HFFc6 (cell line): ENCODE measurements around the gene SEZ6L. TPM values are rescaled to one million over a fixed set of nuclear protein-coding genes. Genes with fewer than 3 reads are reported as not detected.

Experiments used
- DNase-seq: peaks from one replicate; pipeline ENCODE4 v3.0.0-alpha.2; 2018
- H3K27ac Mint-ChIP-seq: 2 replicates; pipeline ENCODE4 v1.8.0; 2020; ENCODE audit warnings: mild to moderate bottlenecking, mixed read lengths
- H3K27me3 Mint-ChIP-seq: 2 replicates; pipeline ENCODE4 v1.8.0; 2021; ENCODE audit warnings: mild to moderate bottlenecking, moderate library complexity, mixed read lengths; ENCODE audit not compliant: insufficient read depth
- H3K36me3 Mint-ChIP-seq: 2 replicates; pipeline ENCODE4 v1.8.0; 2021; ENCODE audit warnings: low read depth, mixed read lengths
- H3K4me1 Mint-ChIP-seq: 2 replicates; pipeline ENCODE4 v1.8.0; 2020; ENCODE audit warnings: low read depth, mixed read lengths
- H3K4me3 Mint-ChIP-seq: 2 replicates; pipeline ENCODE4 v1.8.0; 2020; ENCODE audit warnings: mild to moderate bottlenecking, moderate library complexity, mixed read lengths
- H3K9me3 Mint-ChIP-seq: 2 replicates; pipeline ENCODE4 v1.8.0; 2020; ENCODE audit warnings: mild to moderate bottlenecking, mixed read lengths
- CTCF ChIP-seq: fragments of 200-600 bp; sonication (generic); IDR thresholded peaks from 2 replicates; pipeline ENCODE4 v1.5.0; 2021; ENCODE audit warnings: antibody characterized with exemption, mild to moderate bottlenecking
- total RNA-seq, 6 experiments: library from RNA; stranded (reverse); fragmentation: NEBNext Ultra II Directional; extraction: Animal tissue kit (Norgen Biotek cat#: 25700); gene quantifications; 2 replicates in 1 of 6; 3 replicates in 5 of 6; pipeline ENCODE4 v1.2.3, GENCODE V29; 2021

Gene SEZ6L
- total RNA-seq, 6 experiments from 2014 or later, result not detected

GRCh38 chr22:26429458-26430286 is 260.4 kb downstream of the SEZ6L start:
- H3K27me3 Mint-ChIP-seq, result peaks cover 7% of the 10 kb centered on the region
- no peak for DNase-seq
- no peaks in the 10 kb centered on the region for H3K36me3 Mint-ChIP-seq
- H3K4me3 Mint-ChIP-seq, result peak overlapping the region; percentile 39
- H3K27ac Mint-ChIP-seq, result no peak overlapping the region
- no peaks in the 10 kb centered on the region for H3K9me3 Mint-ChIP-seq
- peaks cover 17% of the 10 kb centered on the region for H3K4me1 Mint-ChIP-seq
- no peak for TF ChIP-seq CTCF

- Mint-ChIP-seq H3K9me3 (no peaks in the 10 kb centered on the region), H3K27me3 (peaks cover 7% of the 10 kb centered on the region), H3K27ac (no peak overlapping the region), H3K36me3 (no peaks in the 10 kb centered on the region), H3K4me1 (peaks cover 17% of the 10 kb centered on the region), H3K4me3 (peak overlapping the region; percentile 39)
- no peak for DNase-seq
- TF ChIP-seq CTCF, result no peak
These were observed 261.3 kb downstream of the SEZ6L start for GRCh38 chr22:26430600-26430999.

GRCh38 chr22:26431261-26431995 is 262.2 kb downstream of the SEZ6L start:
- no peak for DNase-seq
- peaks cover 2% of the 10 kb centered on the region for H3K27me3 Mint-ChIP-seq
- no peaks in the 10 kb centered on the region for H3K36me3 Mint-ChIP-seq
- no peaks in the 10 kb centered on the region for H3K9me3 Mint-ChIP-seq
- peaks cover 17% of the 10 kb centered on the region for H3K4me1 Mint-ChIP-seq
- no peak overlapping the region for H3K27ac Mint-ChIP-seq
- no peak for TF ChIP-seq CTCF
- no peak overlapping the region for H3K4me3 Mint-ChIP-seq

- Mint-ChIP-seq H3K4me1 (peaks cover 17% of the 10 kb centered on the region), H3K4me3 (no peak overlapping the region), H3K36me3 (no peaks in the 10 kb centered on the region), H3K27me3 (peaks cover under 1% of the 10 kb centered on the region), H3K27ac (no peak overlapping the region), H3K9me3 (no peaks in the 10 kb centered on the region)
- no peak for DNase-seq
- TF ChIP-seq CTCF, result no peak
These were observed 263.5 kb downstream of the SEZ6L start for GRCh38 chr22:26432619-26433311.
